CD4-positive, alpha-beta T cell treated with Interleukin-15 for 1 hour (primary cell): ENCODE data around the gene MTUS2.

Source experiments
- DNase-seq: peaks from one replicate; pipeline ENCODE4 v3.0.0-alpha.2; 2020

The MTUS2 gene

DNA sequence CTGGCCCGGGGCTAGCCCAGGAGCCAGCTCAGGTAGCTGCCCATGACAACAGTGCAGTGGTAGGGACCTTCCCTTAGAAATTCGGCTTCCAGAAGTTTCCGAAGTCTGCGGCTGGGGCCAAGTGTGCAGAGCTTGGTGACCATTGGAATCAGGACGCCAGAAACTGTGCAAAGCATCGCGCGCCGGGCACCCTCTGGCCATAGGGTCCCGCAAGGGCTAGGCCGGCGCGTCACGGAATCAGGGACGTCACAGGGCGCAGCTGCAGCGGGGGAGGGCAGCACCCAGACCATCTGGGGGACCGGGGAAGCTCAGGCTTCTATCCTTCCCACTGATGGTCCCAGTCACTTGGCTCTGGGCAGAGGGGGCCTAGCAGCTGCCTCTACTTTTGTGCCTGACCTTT is 219.1 kb downstream of the MTUS2 start:
- DNase-seq = no peak

DNA sequence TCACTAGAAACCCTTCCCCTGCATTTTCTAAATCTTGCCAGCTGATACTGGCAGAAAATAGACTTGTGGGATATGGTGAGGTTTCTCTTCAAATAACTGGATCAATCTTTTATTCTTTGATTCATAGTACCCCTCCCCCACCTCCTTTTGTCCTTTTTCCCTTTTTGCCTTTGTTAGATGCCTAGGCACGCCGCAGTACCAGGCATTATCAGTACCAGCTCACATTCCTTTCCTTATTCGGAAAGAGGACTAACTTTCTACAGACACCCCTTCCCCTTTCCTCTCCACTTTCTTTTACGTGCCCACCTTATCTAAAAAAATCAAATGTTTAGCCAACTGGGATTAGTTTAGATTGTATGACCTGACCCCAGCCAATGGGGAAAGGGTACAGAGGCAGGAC is 226.4 kb downstream of the MTUS2 start:
- no peak for DNase-seq

DNA sequence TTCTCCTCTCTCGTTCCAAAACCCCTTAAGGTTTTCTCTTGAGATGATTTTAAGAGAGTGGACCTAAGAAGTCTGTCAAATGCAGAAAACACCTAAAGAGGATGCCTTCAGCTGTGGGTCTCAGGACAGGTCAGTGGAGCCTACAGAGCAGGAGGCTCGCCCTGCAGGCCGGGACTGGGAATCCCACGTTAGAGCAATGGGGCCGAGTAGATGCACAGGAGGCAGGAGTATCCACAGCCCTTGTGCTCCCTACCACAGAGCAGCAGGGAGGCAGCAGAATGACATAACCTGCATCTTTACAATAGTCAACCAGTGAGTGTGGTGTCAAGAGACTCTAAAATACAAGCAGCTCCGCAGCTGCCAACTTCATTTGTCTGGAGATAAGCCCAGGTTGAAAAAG is 229.4 kb downstream of the MTUS2 start:
- DNase-seq = no peak

DNA sequence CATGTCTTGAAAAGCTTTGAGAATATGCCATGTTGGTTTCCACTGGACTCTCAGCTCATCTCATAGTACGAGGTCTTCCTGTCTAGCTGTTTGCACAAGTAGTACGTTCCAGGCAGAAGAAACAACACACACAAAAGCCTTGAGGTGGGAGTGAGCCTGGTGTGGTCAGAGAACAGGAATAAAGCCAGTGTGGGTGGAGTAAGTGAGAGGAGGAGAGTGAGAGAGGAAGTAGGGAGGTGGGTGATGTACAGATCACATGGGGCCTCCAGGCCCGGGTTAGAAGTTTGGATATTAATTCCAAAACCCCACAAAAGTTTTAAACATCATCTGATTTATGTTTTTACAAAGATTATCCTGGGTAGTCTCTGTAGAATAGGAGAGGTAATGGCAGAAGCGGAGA is 230.6 kb downstream of the MTUS2 start:
- DNase-seq = no peak

DNA sequence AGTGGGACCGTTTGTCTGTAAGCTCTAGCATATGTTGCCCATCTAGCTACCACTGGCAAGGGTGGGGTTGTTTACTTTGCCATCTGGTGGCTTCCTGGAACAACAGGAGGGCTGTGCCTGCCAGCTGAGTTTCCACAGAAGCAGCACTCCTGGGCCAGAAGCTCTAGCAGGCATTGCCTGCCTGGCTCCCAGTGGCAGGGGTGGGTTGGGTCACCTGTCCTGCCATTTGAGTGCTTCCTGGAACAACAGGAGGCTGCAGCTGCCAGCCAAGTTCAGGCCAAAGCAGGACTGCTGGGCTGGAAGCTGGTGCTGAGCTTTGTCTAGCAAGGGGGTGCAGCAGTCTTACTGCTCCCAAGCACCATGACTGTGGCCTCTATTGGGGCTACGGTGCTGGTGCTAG is 239.7 kb downstream of the MTUS2 start:
- no peak for DNase-seq

DNA sequence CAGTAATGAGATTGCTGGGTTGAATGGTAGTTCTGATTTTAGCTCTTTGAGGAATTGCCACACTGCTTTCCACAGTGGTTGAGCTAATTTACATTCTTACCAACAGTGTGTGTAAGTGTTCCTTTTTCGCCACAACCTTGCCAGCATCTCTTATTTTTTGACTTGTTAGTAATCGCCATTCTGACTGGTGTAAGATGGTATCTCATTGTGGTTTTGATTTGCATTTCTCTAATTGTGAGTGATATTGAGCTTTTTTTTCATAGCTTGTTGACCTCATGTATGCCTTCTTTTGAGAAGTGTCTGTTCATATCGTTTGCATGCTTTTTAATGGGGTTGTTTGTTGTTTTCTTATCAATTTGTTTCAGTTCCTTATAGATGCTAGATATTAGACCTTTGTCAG is 245.0 kb downstream of the MTUS2 start:
- DNase-seq = no peak

DNA sequence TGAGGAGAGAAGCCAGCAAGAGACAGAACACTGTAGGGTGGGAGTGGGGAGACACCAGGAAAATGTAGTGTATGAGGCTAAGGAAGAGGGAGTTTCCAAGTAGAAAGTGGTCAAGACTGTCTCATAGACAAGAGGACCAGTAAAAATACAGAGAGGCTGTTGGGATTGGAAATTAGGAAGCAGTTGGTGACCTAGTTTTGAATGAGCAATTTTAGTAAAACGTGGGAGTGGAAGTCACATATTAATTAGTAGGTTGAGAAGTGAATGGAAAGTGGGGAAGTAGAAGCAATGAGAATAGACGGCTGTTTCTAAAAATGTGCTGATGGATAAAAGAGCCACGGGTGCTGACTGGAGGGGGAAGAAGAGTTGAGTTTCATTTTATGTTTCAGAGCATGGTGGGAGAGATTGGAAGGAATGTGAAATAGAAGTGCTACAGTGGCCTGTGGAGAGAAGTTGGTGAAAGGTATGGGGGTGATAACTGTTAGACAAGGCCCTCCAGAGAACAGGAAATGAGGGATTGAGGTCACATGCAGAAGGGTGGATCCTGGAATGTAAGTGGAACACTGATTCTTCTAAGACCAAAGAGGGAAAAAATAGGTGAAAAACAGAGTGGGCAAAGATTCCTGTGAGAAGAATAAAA is 247.3 kb downstream of the MTUS2 start:
- no peak for DNase-seq

DNA sequence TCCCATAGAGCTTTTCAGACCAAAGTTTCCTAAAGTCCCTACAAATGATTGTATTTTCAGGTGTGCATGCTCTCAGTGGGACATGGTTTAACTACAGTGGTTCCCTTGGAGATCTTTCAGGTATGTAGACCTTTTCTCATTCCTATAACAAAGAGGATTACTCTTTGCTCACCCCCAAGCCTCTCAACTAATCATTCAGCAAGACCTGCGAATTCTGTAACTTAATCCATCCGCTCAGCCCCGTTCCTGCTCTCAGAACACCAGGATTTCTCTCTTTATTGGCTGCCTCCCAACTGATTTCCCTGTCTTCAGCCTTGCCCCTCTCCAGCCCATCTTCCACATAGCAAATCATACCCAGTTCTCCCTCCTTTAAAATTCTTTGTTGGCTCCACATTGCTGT is 253.6 kb downstream of the MTUS2 start:
- DNase-seq = no peak

DNA sequence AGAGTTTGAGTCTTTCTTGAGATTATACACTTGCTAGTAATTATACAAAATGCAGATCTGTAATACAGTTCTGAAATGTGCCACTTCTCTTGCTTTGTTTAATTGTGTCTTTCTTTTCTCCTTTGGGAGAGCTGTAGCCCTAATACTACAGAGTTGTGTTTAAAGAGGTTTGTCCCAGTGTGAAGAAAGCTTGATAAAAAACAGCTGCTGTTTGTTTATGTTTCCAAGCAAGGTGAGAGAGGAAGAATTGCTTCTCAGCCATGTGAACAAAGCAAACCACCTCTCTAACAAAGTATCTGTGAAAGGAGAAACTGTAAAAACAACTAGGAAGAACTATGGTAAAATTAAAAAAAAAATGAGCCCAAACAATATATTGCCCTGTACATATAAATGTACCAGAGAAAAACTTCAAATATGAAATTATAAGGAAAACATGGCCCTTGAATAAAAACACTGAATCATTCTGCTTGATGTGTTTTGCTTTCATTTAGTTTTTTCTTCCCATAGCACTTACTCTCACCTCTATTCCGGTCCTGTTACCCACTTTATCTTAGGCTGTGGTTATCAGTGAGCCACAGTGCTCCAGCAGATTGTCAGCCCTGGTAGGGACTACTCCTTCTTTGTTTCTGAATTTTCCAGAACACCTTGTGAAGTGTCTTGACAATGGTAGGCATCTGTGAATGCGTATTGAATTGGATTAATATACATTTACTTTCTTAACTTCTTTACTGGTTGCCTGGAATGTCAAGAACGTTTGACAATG is 257.1 kb downstream of the MTUS2 start:
- no peak for DNase-seq

DNA sequence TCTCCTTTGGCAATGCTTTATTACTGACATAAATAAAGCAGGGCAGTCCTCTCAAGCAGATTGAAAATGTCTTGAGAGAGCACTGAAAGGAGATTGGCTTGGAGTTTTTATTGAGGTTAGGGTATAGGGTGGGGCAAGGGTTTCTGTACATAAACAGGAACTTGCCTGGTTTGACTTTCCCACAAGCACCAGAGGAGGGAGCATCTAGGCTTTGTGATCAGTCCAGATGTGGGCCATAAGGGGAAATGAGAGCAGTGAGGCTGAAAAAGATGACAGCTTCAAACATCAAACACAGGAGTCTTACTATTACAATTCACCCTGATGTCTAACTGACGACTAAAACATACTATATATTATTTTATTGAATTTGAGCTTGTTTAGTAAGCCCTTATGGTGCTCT is 260.9 kb downstream of the MTUS2 start:
- DNase-seq = peak; percentile 39

DNA sequence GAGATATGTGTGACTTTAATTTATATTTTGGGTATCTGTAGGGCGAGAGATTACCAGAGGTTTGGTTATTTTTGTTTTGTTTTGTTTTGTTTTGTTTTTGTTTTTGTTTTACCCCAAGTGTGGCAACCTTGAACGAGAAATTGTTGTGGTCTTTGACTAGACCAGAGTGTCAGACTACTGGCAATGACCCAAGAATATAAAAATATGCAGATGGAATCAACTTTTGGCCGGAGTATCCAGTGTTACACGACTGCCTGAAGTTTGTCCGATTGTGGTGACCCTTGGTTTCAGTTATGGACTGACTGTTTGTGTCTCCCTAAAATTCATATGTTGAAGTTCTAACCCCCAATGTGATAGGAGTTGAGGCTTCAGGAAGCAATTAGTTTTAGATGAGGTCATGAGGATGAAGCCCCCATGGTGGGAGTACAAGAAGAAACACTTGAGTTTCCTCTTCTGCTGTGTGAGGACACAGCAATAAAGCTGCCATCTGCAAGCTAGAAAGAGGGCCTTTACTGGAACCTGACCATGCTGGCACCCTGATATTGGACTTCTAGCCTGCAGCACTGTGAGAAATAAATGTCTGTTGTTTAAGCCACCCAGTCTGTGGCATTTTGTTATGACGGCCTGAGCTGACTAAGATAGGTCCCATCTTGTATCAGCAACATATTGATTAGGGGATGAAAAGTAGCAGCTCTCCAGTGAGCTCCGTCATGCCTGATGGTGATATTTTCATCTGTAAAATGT is 261.7 kb downstream of the MTUS2 start:
- DNase-seq = no peak

DNA sequence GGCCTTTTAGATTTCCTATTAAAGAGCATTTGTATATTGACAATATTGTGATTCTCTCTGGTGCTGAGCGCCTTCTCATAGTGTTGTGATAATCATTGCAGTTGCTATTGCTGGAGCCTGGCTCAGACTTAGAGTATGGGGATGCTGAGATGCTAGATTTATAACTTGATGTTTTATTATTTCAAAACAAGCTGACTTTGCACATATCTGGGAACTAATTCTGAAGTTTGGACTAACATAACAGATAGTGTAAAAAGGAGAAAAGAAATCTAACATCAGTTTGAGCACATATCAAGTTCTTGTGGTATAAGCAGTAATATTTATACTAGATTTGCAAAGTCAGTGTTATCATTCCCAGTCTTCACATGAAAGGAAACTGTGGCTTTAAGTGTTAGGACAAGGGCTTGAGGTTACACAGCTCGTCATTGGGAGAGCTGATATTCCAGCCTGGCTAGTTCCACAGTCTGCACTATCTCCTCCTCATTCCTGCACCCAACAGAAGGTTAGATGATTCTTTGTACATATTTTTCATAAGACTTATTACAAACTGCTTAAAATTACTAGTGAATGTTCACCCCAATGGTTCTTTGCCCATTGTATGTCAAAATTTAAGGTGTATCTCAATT is 279.8 kb downstream of the MTUS2 start:
- DNase-seq = no peak

DNA sequence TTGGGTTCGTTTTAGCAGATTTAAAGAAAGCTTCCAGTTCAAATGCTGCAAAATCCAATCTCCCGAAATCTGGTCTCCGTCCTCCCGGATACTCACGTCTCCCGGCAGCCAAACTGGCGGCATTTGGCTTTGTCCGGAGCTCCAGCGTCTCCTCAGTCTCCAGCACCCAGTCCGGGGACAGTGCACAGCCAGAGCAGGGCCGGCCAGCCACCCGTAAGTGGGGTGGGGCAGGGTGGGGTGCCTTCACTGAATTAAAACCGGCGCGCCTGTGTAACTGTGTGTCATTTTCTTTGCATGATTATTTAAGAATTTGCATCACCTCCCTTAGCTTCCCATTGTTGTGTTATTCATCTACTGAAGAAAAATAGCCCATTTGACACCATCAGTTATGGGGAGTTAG is 280.6 kb downstream of the MTUS2 start:
- no peak for DNase-seq

DNA sequence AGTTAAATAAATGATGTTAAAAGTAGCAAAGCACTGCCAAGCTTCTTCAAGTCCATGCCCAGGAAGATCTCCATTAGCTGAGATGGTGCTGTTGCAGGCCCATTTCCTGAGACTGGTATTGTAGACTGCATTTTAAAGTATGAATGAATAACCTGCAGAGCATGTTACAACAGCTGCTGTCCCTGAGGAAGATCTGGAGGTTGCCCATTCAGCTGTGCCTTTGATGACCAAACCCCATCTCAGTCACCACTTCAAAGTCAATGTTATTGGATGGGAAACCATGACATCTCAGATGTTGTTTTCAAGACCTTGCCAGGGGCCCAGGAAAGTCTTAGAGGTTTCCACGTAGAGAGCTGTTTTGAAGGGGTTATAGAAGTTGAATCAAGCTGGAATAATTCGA is 281.3 kb downstream of the MTUS2 start:
- no peak for DNase-seq

DNA sequence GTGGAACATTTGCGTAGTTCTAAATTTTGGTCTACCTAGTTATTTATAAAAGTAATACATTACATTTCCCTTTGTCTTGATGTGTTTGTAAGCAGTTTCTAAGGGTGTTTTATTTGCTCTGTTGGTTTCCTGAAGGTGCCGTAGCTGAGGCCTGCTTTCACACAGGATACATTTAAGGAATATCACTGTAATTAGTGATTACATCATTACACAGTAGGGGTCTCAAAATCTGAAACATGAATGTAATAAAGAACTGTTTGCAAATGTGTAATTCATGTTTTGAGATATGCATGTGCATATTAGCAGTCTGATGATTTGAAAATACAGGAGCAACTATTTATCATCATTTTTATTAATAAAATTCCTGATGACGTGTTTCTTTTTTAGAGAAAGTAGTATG is 281.8 kb downstream of the MTUS2 start:
- no peak for DNase-seq

DNA sequence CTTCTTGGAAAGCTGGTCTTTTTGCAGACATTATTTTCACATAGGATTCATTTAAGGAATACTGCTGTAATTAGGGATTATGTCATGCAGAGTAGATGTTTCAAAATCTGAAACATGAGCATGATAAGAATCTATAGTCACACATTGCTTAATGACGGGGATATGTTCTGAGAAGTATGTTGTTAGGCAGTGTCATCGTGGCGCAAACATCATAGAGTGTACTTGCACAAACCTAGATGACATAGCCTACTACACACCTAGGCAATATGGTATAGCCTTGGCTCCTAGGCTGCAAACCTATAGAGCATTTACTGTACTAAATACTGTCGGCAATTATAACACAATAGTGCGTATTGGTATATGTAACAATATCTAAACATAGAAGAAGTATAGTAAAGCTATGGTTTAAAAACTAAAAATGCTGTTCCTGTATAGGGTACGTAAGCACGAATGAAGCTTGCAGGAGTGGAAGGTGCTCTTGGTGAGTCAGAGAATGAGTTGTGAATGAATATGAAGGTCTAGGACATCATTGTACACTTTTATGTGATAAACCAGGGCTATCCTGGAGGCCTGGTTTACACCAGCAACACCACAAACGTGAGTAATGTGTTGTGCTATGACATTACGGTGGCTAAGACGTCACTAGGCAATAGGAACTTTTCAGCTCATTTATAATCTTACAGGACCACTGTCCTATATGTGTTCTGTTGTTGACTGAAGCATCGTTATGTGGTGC is 283.1 kb downstream of the MTUS2 start:
- DNase-seq = no peak

DNA sequence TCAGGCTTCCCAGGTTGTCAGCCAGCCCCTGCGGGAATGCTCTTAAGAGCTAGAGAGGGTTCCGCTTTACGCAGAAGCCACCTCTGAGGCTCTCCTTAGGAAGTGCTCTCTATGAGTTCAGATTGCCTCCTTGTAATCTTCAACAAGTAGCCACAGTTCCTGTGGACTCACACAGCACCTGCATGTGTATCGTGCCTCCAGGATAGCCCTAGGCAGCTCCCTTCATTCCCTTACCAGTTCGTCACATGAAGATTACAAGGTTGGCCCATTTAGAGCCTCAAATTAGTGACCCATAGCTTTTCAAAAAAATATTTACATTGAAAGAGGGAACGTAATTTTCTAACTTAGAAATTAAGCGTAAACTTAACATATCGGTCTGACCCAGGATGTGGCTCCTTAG is 284.3 kb downstream of the MTUS2 start:
- no peak for DNase-seq

DNA sequence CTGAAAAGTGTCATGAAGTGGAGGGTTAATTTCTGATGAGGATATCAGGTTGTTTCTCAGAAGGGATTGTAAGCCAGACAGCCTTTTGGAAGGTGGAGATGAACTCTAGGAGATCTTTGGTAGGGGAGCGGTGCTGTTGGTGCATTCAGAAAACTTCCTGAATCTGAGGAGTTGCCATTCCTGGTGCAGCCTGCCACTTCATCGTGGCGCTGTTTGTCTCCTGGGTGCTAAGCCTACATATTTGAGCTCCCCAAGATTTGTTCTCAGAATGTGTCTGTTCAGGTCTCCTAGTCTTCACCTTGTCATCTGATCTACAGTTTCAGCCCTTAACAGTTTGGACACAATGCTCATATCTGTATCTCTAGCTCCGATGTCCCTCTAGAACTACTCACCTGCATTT is 285.6 kb downstream of the MTUS2 start:
- no peak for DNase-seq

DNA sequence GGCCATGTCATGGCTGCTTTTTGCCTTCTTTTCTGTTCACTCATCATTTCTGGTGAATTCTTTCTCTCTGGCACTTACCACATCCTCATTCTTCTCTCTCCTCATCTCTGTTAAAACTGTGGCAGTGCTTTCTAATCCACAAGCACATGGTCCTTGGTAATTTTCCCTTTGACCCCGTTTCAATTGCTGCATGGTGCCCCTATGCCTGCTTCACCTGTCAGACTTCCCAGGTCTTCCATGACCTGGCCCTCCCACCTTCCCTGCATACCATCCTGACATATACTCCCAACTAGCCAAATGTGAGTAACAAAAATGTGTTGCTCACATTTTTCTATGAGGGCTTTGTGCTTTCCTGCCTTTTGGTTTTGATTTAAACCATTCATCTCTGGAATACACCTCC is 286.5 kb downstream of the MTUS2 start:
- DNase-seq = no peak

DNA sequence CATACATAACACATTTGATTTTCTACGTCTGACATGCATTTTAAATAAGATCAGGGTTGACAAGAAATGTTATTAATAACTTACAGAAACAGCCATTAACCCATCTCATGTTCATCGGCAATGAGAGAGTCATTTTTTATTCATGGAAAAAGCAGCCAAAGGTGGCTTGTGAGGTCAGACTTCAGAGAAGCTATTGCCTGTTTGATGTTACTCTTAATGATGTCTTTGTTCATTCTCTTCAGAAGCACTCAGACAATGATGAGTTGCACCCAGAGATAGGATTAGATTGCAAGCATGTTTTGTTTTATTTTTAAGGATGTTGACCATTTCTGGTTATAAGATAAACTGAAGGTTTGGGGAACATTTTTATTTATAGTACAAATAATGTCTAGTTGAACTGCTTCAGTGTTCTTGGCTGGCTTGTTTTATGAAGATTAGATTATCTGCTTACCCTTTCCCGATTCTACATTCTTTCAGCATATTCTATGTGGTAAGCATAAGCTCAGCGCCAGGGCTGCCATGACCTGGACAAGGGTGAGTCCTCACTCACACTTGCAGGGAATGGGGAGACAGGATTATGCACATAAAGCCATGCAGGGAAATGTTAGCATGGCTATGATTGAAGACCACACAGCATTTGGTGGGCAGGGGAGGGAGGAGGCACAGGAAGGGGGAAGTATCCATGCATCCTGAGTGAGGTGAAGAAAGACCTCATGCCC is 288.1 kb downstream of the MTUS2 start:
- DNase-seq = no peak

DNA sequence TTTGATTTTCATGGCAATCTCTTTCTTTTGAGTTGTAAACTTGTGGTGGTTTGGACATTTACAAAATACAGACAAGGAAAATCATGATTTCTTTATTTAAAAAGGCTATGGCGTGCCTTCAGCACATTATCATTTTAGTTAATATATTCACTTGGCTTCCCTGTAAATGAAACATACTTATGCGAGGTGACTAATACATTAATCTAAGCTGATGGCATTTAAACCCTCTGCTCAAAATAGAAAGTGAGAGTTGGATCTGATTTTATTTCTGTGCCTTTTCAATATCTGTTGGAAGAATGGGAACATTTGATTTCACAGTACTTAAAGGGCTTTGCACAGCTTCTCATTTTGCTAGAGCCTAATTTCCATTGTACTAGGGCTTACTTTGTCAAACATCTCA is 289.8 kb downstream of the MTUS2 start:
- no peak for DNase-seq

DNA sequence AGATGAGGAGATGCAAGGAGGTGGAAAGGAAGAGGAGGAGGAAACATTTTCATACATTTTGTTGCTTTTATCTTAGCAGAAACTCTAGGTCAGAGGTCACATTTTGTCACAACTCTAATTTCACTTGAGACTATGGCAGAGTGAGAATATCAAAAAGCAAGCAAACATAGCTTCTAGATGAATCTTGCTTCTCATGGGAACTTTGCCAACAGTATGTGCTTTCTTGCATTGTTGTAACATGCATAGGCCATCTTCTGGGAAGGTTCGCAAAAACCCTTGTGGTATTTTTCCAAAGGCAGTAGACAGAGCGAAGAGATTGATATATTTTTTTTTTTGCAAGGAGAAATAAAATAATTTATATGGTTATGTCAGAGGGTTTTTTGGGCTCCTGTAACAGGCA is 291.3 kb downstream of the MTUS2 start:
- DNase-seq = no peak
